GM12873 (cell line): ENCODE data around the gene CMPK1.

Experiments
- CTCF ChIP-seq: IDR thresholded peaks from 2 replicates; pipeline ENCODE4 v1.5.1; 2012; ENCODE audit warnings: low read depth, mild to moderate bottlenecking, moderate library complexity, low read length, control low read depth; ENCODE audit not compliant: insufficient read depth; ENCODE audit errors: missing control alignments

The CMPK1 gene

GRCh38 chr1:47402591-47402990, 69.0 kb downstream of the CMPK1 start:
- TF ChIP-seq CTCF: no peak

GRCh38 chr1:47403321-47403910, 69.8 kb downstream of the CMPK1 start:
- no peak for TF ChIP-seq CTCF

- no peak for TF ChIP-seq CTCF
Measured at GRCh38 chr1:47405697-47406096, 72.1 kb downstream of the CMPK1 start.

- TF ChIP-seq CTCF: no peak
Measured at GRCh38 chr1:47406966-47407365, 73.4 kb downstream of the CMPK1 start.

- TF ChIP-seq CTCF: no peak
Measured at GRCh38 chr1:47407481-47407880, 73.9 kb downstream of the CMPK1 start.

GRCh38 chr1:47409311-47410067, 75.9 kb downstream of the CMPK1 start:
- no peak for TF ChIP-seq CTCF

GRCh38 chr1:47410068-47410455, 76.5 kb downstream of the CMPK1 start:
- TF ChIP-seq CTCF: no peak
